G401 (cell line): ENCODE data around the gene IER5. TPM values are rescaled to one million over a fixed set of nuclear protein-coding genes. Genes with fewer than 3 reads are reported as not detected.

ENCODE experiments used
- DNase-seq: peaks from one replicate; pipeline ENCODE4 v3.0.0-alpha.2; 2015; ENCODE audit warnings: low spot score
- in situ Hi-C: cut with HindIII; loops from 2 replicates; pipeline ENCODE4 v1.10.0; 2016; ENCODE audit warnings: low sequenced_read_pairs, mixed read lengths
- total RNA-seq: library from RNA; depleted of rRNA; stranded (reverse); fragments of >200 nt; shearing (Covaris generic); gene quantifications from 2 replicates; pipeline ENCODE4 v1.2.3, GENCODE V29; 2014

IER5 gene
- total RNA-seq, 1 experiment from 2014 or later = 37.9 TPM

DNA sequence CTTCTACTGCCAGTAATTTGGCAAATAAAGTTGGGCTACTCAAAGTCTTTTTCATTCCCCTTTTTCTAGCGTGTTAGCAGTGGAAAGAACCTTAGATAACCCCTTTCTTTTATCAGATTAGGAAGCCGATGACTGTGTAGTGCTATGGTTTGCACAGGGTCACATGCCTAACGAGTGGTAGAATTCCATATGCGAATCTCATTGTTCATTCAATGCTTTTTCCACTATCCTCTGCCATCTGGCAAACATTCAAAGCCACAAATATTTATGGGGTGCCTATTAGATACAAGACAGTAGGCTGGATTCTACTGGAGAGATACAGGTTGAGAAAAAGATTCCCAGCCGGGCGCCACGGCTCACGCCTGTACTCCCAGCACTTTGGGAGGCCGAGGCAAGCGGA lies 14.9 kb upstream of the IER5 start:
- no peak for DNase-seq
- in situ Hi-C loops = no loop called here

DNA sequence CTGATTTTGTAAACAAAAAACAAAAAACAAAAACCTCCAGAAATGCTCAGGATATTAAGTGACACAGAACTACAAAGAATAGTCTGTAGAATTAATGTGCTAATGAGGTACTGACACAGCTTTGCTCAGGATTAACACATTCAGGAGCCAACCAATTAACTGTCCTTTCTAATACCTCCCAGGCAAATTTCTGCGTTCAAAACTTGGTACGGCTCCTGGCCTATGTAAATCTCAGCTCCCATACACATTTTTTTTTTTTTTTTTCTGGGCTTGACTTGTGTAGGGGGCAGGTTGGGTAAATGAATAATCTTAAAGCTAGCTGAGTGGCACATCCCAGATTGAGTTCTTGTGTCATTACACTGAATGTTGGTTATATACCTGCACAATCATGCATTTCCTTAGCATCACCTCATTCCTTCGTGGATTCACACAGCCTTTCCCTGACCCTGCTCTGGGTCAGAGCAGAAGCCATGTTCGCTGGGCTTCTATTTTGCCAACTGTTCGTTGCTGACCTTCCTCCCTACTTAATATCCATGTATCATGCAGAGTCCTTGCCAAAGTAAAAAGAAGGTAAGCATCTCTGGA lies 12.6 kb upstream of the IER5 start:
- no peak for DNase-seq
- in situ Hi-C loops = no loop called here

DNA sequence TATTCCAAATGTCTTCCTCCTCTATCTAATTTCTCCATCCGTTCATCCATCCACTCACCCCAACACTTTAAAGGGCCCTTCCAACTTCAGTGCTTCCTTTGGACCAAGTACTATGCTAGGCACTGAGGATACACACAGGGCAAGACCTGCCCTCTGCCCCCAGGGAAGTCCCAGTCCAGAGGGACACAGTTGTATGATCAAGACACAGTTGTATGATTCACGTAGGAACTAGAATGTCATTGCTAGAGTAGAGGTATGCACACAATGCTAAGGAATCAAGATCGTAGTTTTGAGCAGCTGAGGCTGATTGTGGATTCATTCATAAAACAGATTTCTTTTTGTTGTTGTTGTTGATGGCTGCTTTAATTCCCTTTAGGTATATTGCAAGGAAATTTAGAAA lies 11.6 kb upstream of the IER5 start:
- in situ Hi-C loops = no loop called here
- no peak for DNase-seq

DNA sequence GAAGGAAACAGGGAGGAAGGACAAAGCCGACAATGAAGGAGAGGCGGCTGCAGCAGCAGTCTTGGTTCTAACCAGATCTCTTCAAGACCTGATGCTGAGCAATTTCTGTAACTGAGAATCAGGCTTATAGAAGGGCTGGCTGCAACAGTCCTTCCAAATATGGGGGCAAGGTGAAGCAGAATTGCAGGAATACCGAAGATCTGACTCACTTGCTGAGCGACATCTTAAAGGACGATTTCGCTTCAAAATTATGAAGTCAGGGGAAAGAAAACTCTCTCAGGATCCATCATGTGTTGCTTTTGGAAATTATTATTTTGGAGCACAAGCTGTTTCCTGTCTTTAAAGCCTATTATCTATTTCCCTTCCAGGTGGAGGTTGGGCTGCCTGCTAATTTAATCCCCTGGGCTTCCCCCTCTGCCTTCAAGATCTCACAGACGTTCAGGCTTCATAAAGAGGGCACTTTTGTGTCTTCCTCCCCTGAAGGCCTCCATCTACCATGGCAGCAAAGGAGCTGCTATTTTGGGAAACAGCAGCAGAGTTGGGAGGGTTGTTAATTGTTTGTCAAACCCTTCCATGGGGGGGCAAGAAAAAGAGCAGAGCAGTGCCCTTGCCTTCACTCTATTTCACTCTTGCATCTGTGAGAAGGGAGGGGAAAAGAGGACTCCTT lies 10.8 kb upstream of the IER5 start:
- no peak for DNase-seq
- in situ Hi-C loops = no loop called here

DNA sequence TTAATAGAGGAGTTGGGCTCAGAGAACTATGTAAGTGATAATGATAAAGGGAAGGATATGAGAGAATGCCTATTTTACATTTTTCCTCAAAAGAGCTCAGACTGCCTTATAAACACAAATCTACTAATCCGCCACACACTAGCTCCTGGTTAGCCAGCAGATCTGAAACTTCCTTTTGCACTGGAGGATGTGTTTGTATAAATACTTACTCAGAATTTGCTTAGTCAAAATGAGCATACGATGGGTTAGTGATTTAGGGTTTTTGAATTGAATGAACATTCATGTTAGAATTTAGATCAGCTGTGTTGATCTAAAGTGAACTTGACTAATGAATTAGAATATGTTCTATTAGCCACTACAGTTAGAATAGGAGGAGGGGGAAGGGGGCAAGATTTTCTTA lies 9.1 kb upstream of the IER5 start:
- in situ Hi-C loops = no loop called here
- no peak for DNase-seq

DNA sequence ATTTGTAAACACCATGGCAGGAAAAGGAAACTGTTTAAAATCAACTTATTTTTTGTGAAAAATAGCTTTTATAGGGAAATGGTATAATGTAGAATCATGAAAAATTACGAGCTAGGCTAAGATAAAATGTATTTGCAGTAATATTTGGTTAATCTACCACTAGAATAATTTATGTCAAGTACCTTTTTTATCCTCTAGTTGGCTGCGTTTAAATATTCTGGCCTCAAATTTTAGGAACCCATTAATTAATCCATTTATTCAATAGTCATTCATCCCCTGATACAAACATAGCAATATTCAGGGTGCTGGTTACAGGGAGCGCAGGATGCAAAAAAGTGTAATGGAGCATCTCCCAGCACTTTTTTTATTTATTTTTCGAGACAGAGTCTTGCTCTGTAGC lies 8.6 kb upstream of the IER5 start:
- no peak for DNase-seq
- in situ Hi-C loops = no loop called here

DNA sequence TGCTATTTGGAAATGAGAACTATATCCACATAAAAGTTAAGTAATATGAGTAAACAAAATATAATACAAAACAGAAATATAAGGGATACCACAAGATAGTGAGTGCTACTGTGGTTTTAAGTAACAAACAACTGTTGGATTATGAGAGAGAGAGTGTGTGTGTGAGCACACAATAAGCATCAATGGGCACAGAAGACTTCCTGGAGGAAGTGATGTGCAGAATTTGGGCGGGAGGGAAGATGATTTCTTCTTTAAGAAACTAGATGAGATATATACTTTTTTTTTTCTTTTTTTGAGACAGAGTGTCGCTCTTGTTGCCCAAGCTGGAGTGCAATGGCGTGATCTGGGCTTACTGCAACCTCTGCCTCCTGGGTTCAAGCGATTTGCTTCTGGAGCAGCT lies 7.9 kb upstream of the IER5 start:
- DNase-seq = no peak
- in situ Hi-C loops = no loop called here

DNA sequence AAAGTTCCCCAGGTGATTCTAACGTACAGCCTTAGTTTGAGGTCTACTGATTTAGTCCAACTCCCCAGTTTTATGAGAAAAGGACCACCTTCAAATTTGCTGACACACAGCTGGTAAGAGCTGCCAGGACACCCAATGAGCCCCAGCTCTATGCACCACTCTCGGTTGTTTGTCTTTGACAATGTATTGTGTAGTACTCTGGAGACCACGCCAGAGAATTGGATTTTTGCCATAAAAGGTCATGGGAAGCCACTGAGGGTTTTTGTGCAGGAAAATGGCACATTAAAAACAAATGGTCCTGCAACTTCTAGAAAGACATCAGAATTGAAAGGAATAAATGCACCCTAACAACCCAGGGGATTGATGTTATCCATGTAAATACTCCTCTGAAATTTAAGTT lies 7.1 kb upstream of the IER5 start:
- no peak for DNase-seq
- in situ Hi-C loops = no loop called here

DNA sequence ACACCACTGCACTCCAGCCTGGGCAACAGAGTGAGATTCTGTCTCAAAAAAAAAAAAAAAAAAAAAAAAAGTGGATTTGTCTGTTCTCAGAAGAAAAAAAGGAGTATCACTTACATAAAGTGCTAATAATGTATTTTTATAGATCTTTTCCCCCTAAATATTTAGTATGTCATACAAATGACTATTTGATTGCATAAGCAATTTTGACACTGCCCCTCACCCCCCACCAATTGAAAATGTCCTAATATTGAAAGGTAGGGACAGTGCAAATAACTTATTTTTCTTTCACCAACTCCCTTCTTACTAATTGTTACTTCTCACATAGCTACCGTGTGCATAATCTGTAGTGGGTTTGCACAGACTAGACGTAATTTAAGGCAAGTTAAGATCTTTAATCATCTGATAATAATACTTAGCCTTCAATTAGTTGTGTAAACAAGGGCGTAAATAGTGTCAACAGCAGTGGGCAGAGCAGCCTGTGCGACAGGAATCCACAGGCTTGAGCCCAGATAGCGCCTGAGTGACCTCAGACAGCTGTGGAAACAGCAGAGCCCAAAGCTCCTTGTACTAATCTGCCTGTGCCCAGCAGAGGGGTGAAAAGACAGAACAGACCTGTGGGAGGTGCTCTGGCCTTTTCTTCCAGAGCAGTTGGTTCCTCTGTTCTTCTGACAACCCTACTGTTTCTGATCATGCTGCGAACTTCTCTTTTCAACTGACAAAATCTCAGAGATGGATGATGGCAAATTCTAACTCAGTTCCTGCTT lies 4.5 kb upstream of the IER5 start:
- DNase-seq = peak; percentile 47

DNA sequence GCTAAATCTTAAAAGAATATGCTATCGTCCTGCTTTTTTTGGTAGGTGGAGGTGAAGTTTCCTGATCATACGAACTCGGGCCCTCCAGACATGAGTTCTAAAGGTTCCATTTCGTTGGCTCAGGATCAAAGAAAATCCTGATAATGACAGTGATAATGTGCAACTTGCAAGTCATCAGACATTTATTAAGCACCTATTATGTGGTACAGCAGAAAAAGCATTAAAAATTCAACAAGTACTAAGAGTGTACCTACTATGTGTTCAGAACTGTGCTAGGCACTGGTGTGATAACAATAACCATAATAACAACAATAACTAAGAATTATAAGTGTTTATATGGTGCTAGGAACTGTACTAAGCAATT lies 3.9 kb upstream of the IER5 start:
- in situ Hi-C loops = no loop called here
- DNase-seq = no peak

More for the DNA sequence above, 4.5 kb upstream of the IER5 start:
- in situ Hi-C loops = no loop called here

DNA sequence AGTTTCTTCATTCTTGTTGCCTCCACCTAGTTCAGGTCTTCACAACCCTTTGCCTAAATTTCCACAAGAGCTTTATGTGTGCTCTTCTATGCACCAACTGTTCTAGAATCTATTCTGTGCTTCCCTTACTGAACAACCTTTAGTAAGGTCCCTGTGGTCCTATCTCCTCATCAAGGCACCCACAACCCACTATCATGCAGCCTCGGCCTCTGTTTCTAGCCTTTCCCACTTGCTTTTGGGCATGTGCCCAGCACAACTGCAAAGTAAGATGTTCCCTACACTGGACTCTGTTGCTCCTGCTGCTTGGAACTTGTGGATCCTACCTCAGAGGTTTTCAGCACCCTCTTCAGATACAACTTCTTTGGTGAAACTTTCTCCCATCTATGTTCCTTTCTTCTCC lies 2.4 kb upstream of the IER5 start:
- DNase-seq = no peak
- in situ Hi-C loops = no loop called here

DNA sequence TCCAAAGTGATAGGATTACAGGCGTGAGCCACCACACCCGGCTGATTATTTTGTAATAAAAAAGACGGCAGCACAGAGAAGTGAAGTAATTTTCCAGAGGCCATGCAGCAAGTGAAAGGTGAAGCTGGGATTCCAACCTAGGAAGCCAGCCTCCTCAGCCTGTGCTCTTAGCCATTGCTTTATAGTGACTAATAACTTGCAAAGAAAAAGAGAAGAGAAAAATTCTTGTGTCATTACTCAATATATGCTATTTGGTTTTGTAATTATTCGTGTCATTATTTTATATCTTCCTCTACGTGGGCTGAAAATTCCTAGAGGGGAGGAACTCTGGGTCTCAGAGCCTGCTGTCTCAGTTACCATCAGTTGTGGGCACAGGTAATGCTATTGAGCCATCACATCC lies 1.6 kb upstream of the IER5 start:
- no peak for DNase-seq
- in situ Hi-C loops = no loop called here

DNA sequence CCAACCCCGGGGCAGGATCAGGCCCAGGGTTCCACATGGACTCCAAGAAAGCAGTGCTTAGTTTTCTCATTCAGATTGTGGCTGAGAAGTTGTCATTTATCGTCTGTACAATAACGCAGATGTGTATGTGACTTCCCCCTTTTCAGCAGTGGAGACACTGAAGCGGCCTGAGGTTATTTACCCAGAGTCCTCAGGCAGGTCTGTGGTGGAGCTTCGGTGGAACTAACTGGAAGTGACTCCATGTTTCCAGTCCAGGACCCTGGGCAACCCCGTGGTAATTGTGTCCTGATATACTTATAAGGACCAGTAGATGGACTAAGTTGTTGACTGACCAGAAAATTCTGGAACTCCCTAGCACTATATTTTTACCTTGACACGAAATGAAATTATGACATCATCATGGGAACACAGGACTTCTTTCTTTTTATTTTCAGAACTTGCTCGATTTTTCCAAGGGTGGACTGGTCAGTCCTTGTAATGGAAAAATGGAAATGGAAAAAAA lies 1.0 kb upstream of the IER5 start:
- in situ Hi-C loops = no loop called here
- no peak for DNase-seq

DNA sequence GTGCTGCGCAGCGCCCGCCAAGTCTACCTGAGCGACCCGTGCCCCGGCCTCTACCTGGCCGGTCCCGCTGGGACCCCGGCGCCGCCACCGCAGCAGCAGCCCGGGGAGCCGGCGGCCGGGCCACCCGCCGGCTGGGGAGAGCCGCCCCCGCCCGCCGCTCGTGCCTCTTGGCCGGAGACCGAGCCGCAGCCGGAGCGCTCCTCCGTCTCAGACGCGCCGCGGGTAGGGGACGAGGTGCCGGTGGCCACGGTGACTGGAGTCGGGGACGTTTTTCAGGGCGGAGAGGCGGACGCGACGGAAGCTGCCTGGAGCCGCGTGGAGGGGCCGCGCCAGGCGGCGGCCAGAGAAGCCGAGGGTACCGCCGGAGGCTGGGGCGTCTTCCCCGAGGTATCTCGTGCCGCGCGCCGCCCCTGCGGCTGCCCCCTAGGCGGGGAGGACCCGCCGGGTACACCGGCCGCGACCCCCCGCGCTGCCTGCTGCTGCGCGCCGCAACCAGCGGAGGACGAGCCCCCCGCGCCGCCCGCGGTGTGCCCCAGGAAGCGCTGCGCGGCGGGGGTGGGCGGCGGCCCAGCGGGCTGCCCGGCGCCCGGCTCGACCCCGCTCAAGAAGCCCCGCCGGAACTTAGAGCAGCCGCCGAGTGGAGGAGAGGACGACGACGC lies 646 bp downstream of the IER5 start:
- in situ Hi-C loops = no loop called here
- no peak for DNase-seq

DNA sequence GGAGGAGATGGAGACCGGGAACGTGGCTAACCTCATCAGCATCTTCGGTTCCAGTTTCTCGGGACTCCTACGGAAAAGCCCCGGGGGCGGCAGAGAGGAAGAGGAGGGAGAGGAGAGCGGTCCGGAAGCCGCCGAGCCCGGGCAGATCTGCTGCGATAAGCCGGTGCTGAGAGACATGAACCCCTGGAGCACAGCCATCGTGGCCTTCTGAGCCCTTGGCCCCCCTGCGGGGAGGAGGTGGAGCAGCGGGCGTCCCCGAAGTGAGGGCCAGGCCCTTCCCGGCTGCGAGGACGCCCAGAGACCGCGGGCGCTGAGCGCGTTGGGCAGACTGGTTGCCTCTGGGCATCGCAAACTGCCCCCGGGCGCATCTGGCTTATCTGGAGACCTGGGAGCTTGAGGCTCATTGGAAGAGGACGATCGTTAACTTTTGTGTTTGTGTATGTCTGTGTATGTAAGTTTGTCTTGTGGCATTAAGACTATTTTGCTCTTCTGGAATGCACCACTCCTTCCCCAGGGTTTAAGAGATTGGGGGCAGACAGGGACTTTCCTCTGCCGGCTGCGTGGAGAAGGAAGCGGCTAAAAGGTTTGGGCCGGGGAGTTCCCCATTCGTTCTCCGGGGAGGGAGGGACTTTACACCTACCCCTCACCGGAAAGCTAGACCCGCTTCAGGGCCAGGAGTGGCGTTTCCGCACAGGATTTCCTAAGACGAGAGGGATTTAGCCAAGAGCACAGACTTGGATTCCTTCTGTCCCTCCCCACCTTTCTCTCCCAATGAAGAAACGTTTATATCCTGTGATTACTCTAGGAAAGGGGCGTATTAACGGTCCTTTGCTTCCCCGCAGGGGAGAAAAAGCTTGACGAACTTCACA lies 1.4 kb downstream of the IER5 start:
- peak; percentile 67 for DNase-seq
- in situ Hi-C loops = loop anchor here (5.0 kb wide), 1 partner anchor 53 kb away; no protein-coding TSS in a partner anchor

DNA sequence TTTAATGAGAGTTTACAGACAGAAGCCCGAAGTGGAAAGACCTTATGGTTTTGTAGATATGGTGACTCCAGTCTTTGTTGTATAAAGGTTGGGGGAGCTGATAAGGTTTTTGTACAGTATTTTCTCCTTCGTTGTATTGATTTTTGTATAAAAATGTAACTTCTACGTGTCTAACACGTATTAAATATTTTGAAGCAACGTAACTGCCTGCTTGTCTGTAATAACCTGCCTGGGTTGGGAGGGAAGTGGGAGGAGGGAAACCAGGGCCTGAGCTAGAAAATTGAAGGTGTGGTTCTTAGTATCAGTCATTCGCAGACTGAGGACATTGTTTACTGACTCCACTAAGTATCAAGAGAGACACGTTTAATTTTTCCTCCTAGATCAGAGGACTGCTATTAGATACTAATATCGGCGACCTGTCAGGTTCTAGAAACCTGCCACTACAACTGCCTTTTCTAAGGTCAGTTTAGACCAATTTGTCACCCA lies 2.2 kb downstream of the IER5 start:
- in situ Hi-C loops = loop anchor here (5.0 kb wide), 1 partner anchor 53 kb away; no protein-coding TSS in a partner anchor

DNA sequence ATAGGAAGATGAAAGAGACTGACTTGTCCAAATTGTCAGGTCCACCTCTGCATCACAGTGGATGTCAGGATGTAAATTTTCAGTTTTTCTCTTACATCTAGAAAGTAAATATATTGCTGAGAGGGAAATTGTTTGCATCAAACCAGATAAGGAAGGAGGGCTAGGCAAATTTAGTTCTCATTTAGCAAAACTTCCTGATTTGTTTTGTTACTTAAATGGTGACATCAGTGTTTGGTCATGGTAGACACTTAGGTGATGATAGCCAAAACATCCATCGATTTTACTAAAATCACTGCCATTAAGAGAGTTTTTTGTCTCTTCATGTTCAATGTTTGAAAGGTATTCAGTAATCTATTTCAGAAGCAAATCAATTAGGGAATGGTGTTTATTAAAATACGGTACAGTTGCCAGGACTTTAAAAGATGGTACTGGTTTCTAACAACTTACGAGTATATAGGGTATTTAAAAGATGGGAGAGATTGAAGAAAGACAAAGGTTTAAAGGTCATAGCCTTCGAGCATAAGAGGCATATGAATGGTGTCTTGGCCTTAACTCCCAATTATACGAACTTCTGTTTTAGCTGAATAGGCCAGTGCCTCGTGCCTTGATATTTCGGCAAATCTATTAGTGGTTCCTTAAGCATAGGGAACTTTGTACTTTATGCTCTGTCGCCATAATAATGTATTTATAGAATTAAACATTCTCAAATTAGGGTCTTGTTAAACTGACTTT lies 3.0 kb downstream of the IER5 start:
- in situ Hi-C loops = loop anchor here (5.0 kb wide), 1 partner anchor 54 kb away; no protein-coding TSS in a partner anchor
- no peak for DNase-seq

More for the DNA sequence above, 2.2 kb downstream of the IER5 start:
- DNase-seq = no peak

DNA sequence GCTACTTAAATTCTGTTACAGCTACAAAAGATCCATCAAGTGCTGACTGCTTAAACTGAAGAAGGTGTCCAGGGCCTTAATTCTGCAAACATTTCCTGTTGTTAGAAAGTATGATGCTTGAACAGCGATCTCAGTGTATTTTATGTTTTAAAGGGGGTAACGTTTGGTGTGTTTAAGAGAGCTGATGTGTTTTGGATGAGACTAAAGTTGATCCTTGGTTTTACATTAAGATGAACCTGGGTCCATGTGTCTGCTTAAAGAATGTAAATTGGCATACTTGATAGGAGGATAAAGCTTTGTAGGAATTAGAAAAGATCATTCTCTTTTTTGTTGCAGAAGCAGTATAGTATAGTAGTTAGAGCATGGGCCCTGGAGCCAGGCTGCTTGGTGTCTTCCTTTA lies 3.6 kb downstream of the IER5 start:
- in situ Hi-C loops = loop anchor here (5.0 kb wide), 1 partner anchor 55 kb away; no protein-coding TSS in a partner anchor

More for the DNA sequence above, 3.6 kb downstream of the IER5 start:
- DNase-seq = no peak
